Parathyroid adenoma (tissue), 2 donors: ENCODE data around the gene FAM149A.

ENCODE experiments used
- H2AFZ ChIP-seq: fragments of 300-600 bp; sonication (generic); one replicate; pipeline ENCODE4 v1.7.0; 2017; ENCODE audit warnings: antibody characterized with exemption, mild to moderate bottlenecking
- H3K27ac ChIP-seq: fragments of 300-600 bp; sonication (generic); one replicate; pipeline ENCODE4 v1.7.0; 2017
- H3K27me3 ChIP-seq: fragments of 300-600 bp; sonication (generic); one replicate; pipeline ENCODE4 v1.7.0; 2017; ENCODE audit warnings: low read length; ENCODE audit not compliant: control insufficient read depth, insufficient read depth
- H3K36me3 ChIP-seq: fragments of 300-600 bp; sonication (generic); one replicate; pipeline ENCODE4 v1.7.0; 2017; ENCODE audit warnings: low read length; ENCODE audit not compliant: control insufficient read depth, insufficient read depth
- H3K4me1 ChIP-seq: fragments of 300-600 bp; sonication (generic); one replicate; pipeline ENCODE4 v1.7.0; 2017; ENCODE audit warnings: control low read depth
- H3K4me2 ChIP-seq: fragments of 300-600 bp; sonication (generic); one replicate; pipeline ENCODE4 v1.7.0; 2017; ENCODE audit warnings: low read length
- H3K4me3 ChIP-seq: fragments of 300-600 bp; sonication (generic); one replicate; pipeline ENCODE4 v1.7.0; 2017; ENCODE audit warnings: low read depth, low read length
- H3K79me2 ChIP-seq: fragments of 300-600 bp; sonication (generic); one replicate; pipeline ENCODE4 v1.7.0; 2017; ENCODE audit warnings: control low read depth
- H3K9ac ChIP-seq: fragments of 300-600 bp; sonication (generic); one replicate; pipeline ENCODE4 v1.7.0; 2017; ENCODE audit warnings: mild to moderate bottlenecking
- H3K9me3 ChIP-seq: fragments of 300-600 bp; sonication (generic); one replicate; pipeline ENCODE4 v1.7.0; 2017; ENCODE audit warnings: low read length; ENCODE audit not compliant: control insufficient read depth
- TF ChIP-seq, protein P1 (sequence below): fragments of 300-600 bp; sonication (generic); IDR thresholded peaks from one replicate; pipeline ENCODE4 v1.7.0; 2017; ENCODE audit warnings: antibody characterized with exemption, mild to moderate bottlenecking
- donor health status: primary hyperparathyroidism.

The FAM149A gene

DNA sequence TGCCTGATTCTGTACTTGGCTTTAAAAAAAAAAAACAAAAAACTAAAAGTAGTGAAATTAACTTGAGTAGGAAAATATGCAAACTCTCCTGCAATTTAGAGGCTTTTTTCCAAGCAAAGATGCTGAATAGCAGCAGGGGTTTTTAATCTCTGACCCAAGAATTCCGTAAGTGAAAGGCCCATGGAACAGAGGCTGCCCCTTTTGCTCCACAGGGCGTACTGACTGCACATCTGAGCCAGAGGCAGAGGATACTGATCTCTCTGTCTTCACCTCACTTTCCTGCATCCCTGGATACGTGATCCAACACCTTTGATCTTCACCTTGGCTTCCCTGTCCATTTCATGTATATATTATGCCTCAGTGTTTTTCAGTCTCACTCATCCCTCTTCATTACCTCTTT, 3.9 kb downstream of the FAM149A start:
- Histone ChIP-seq H2AFZ (no peak overlapping the region), H3K27ac (no peak overlapping the region), H3K4me3 (no peak overlapping the region), H3K4me2 (no peak overlapping the region), H3K27me3 (no peaks in the 10 kb centered on the region), H3K4me1 (no peaks in the 10 kb centered on the region), H3K79me2 (no peaks in the 10 kb centered on the region), H3K9me3 (no peaks in the 10 kb centered on the region), H3K9ac (no peak overlapping the region), H3K36me3 (no peaks in the 10 kb centered on the region)
- TF ChIP-seq, protein P1, sequence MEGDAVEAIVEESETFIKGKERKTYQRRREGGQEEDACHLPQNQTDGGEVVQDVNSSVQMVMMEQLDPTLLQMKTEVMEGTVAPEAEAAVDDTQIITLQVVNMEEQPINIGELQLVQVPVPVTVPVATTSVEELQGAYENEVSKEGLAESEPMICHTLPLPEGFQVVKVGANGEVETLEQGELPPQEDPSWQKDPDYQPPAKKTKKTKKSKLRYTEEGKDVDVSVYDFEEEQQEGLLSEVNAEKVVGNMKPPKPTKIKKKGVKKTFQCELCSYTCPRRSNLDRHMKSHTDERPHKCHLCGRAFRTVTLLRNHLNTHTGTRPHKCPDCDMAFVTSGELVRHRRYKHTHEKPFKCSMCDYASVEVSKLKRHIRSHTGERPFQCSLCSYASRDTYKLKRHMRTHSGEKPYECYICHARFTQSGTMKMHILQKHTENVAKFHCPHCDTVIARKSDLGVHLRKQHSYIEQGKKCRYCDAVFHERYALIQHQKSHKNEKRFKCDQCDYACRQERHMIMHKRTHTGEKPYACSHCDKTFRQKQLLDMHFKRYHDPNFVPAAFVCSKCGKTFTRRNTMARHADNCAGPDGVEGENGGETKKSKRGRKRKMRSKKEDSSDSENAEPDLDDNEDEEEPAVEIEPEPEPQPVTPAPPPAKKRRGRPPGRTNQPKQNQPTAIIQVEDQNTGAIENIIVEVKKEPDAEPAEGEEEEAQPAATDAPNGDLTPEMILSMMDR, result no peak

DNA sequence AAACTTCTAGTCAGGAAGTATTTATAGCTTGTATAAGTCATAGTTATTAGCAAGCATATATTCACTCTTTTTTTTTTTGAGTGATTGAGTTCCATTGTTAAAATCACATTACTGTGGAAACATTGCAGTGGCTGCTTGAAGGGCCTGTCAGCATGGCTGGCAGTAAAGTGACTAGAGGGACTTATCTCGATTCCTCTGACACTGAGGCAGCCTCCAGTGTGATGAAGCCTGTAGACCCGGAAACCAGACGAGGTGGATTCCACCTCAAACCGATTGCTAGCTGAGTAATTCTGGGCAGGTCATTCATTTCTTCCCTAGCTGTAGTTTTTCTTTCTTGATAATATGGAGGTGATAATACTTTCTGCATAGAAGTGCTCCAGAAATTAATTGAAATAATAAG, 4.7 kb downstream of the FAM149A start:
- H3K4me2 ChIP-seq, result no peak overlapping the region
- no peaks in the 10 kb centered on the region for H3K36me3 ChIP-seq
- no peaks in the 10 kb centered on the region for H3K79me2 ChIP-seq
- H3K4me3 ChIP-seq, result no peak overlapping the region
- H3K9me3 ChIP-seq, result no peaks in the 10 kb centered on the region
- no peak overlapping the region for H3K9ac ChIP-seq
- H3K27ac ChIP-seq, result no peak overlapping the region
- TF ChIP-seq, protein P1, result no peak
- no peaks in the 10 kb centered on the region for H3K4me1 ChIP-seq
- H3K27me3 ChIP-seq, result no peaks in the 10 kb centered on the region
- no peak overlapping the region for H2AFZ ChIP-seq

DNA sequence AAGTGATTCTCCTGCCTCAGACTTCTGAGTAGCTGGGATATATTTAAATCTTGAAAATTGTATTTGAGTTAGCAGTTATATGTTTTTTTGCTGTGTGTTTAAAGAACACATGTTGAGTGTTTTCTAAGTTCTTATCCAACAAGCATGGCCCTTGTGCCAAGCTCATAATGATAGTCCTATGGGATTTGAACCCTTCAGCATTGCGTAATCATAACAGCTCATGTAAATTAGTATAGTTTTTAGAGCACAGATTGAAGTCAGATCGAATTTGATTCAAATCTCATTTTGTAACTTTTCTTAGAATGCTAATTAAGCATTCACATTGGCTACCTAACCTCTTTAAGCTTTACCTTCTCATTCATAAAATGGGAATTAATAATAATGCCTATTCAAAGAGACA, 12.2 kb downstream of the FAM149A start:
- H3K36me3 ChIP-seq, result no peaks in the 10 kb centered on the region
- no peak overlapping the region for H3K4me2 ChIP-seq
- TF ChIP-seq, protein P1, result no peak
- no peaks in the 10 kb centered on the region for H3K79me2 ChIP-seq
- H3K4me1 ChIP-seq, result no peaks in the 10 kb centered on the region
- H3K9me3 ChIP-seq, result no peaks in the 10 kb centered on the region
- no peak overlapping the region for H2AFZ ChIP-seq
- H3K27ac ChIP-seq, result no peak overlapping the region
- no peaks in the 10 kb centered on the region for H3K27me3 ChIP-seq
- H3K9ac ChIP-seq, result no peak overlapping the region
- no peak overlapping the region for H3K4me3 ChIP-seq

DNA sequence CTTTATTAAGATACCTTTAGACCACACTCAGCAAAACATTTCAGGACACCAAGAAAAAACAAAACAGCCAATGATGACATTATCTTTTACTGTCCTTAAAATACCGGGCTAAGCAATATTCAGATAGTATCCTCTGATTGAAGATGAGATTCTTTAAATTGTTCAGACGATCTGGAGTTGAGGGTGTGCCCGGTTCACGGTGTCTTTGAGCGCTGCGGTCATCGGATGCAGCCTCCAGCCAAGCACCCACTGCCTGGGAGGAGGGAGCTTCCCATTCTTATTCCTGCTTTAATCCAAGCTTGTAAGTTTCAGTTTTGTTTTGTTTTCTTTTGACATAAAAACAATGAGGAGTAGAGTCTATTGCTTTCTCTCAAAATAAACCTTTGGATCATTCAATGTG, 14.1 kb downstream of the FAM149A start:
- Histone ChIP-seq H3K27me3 (no peaks in the 10 kb centered on the region), H2AFZ (no peak overlapping the region), H3K9ac (no peak overlapping the region), H3K4me3 (no peak overlapping the region), H3K9me3 (no peaks in the 10 kb centered on the region), H3K27ac (no peak overlapping the region), H3K36me3 (no peaks in the 10 kb centered on the region), H3K4me1 (no peaks in the 10 kb centered on the region), H3K4me2 (no peak overlapping the region), H3K79me2 (no peaks in the 10 kb centered on the region)
- TF ChIP-seq, protein P1, result no peak

DNA sequence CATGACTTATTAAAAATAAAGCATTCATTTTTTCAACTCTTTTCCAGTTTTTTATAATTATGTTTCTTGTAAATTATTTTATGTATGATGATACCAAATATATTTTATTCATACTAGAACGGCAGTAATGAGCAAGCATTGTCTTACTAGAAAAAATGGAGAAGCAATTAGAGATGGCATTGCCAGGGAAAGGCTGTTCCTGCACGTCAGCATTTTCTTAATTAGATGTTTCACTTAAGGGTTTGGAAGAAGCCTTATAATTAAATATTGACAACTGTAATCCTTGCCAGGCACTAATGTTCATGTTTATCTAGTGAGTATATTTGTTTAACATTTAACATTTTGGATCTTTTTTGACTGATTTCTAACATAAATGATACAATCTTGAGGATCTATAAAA, 16.6 kb downstream of the FAM149A start:
- Histone ChIP-seq H3K79me2 (no peaks in the 10 kb centered on the region), H3K4me3 (no peak overlapping the region), H3K9ac (no peak overlapping the region), H3K27me3 (no peaks in the 10 kb centered on the region), H3K27ac (no peak overlapping the region), H3K9me3 (no peaks in the 10 kb centered on the region), H3K4me2 (no peak overlapping the region), H3K36me3 (no peaks in the 10 kb centered on the region), H3K4me1 (no peaks in the 10 kb centered on the region), H2AFZ (no peak overlapping the region)
- TF ChIP-seq, protein P1, result no peak
